Measurements from ENCODE around the gene NCLN. TPM values are rescaled to one million over a fixed set of nuclear protein-coding genes. Genes with fewer than 3 reads are reported as not detected.

The NCLN gene
- polyA plus RNA-seq, 3 donors, result 28.6 to 60.9 (median 34.5) TPM

DNA sequence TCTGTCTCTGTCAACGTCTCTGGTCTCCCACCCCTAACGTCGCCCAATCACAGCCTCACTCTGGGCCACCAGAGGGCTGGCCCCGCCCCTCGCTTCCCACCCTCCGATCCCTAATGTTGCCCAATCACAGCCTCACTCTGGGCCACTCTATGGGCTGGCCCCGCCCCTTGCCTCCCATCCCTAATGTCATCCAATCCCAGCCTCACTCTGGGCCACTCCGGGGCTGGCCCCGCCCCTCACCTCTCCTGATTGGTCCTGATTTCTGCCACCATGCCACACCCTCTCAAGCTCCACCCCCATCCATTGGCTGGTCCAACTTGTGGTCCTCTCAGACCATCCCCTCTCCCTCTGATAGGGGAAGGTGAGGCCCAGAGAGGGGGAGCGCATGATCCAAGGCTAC is 63.7 kb downstream of the NCLN start:
- DNase-seq, result no peak
- 72% methylated on average over 8 of the region's 10 CpGs for WGBS (ENCODE audit: insufficient coverage)
- Histone ChIP-seq H3K27ac (ENCODE audit: low read depth in 1 of 2, low read length in 2 of 2) (no peak overlapping the region), H3K4me2 (replicated peaks; ENCODE audit: extremely low read depth, low read length, poor library complexity, severe bottlenecking) (no peak overlapping the region), H3K27me3 (ENCODE audit: control insufficient read depth in 2 of 2, insufficient read depth in 2 of 2, low read length in 2 of 2) (no peaks in the 10 kb centered on the region), H4K20me1 (ENCODE audit: insufficient read depth, low read length) (no peaks in the 10 kb centered on the region), H3K4me3 (replicated peaks in 1 of 3; ENCODE audit: low read depth in 2 of 3, low read length in 3 of 3) (no peak overlapping the region), H3K9ac (ENCODE audit: insufficient read depth, low read length, poor library complexity, severe bottlenecking) (no peak overlapping the region), H2AFZ (ENCODE audit: insufficient read depth, low read depth, low read length, poor library complexity, severe bottlenecking) (no peak overlapping the region), H3K9me3 (replicated peaks in 1 of 2; ENCODE audit: control insufficient read depth in 1 of 2, insufficient read depth in 1 of 2, low read length in 2 of 2) (peaks cover 5 to 13% of the 10 kb centered on the region in 2 donors), H3K4me1 (ENCODE audit: control insufficient read depth in 1 of 2, insufficient read depth in 2 of 2, low read length in 2 of 2) (no peaks in the 10 kb centered on the region), H3K36me3 (replicated peaks in 1 of 2; ENCODE audit: control insufficient read depth in 1 of 2, insufficient read depth in 2 of 2, low read length in 2 of 2) (no peaks in the 10 kb centered on the region), H3K79me2 (ENCODE audit: insufficient read depth, low read length) (no peaks in the 10 kb centered on the region)
- peaks cover 3 to 14% (median 13%) of the 10 kb centered on the region in 7 donors for H3K9me3 Mint-ChIP-seq
- intact Hi-C loops (cut with micrococcal nuclease), result no loop called here
- no peak overlapping the region for H3K4me3 Mint-ChIP-seq
- TF ChIP-seq, protein P1, sequence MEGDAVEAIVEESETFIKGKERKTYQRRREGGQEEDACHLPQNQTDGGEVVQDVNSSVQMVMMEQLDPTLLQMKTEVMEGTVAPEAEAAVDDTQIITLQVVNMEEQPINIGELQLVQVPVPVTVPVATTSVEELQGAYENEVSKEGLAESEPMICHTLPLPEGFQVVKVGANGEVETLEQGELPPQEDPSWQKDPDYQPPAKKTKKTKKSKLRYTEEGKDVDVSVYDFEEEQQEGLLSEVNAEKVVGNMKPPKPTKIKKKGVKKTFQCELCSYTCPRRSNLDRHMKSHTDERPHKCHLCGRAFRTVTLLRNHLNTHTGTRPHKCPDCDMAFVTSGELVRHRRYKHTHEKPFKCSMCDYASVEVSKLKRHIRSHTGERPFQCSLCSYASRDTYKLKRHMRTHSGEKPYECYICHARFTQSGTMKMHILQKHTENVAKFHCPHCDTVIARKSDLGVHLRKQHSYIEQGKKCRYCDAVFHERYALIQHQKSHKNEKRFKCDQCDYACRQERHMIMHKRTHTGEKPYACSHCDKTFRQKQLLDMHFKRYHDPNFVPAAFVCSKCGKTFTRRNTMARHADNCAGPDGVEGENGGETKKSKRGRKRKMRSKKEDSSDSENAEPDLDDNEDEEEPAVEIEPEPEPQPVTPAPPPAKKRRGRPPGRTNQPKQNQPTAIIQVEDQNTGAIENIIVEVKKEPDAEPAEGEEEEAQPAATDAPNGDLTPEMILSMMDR (IDR thresholded peaks at IDR 0.05), result no peak
- H3K36me3 Mint-ChIP-seq, result no peaks in the 10 kb centered on the region
- H3K4me1 Mint-ChIP-seq, result no peaks in the 10 kb centered on the region
- no peak overlapping the region for H3K27ac Mint-ChIP-seq
- peaks cover 4 to 15% (median 6%) of the 10 kb centered on the region in 3 donors for H3K27me3 Mint-ChIP-seq (ENCODE audit: low read depth in 3 of 3)

DNA sequence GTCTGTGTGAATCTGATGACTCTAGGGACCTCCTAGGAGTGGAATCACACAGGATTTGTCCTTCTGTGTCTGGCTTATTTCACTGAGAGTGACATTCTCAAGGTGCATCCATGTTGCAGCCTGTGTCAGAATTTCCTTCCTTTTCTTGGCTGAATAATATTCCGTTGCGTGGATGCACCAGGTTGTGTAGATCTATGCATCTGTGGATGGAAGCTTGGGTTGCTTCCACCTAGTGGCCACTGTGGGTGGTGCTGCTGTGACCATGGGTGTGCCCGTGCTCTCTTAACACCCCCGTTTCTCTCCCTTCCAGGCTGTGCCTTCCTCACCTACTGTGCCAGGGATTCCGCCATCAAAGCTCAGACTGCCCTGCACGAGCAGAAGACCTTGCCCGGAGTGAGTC is 64.9 kb downstream of the NCLN start:
- Histone ChIP-seq H3K9ac (ENCODE audit: insufficient read depth, low read length, poor library complexity, severe bottlenecking) (no peak overlapping the region), H2AFZ (ENCODE audit: insufficient read depth, low read depth, low read length, poor library complexity, severe bottlenecking) (no peak overlapping the region), H3K4me1 (ENCODE audit: control insufficient read depth in 1 of 2, insufficient read depth in 2 of 2, low read length in 2 of 2) (no peaks in the 10 kb centered on the region), H3K36me3 (replicated peaks in 1 of 2; ENCODE audit: control insufficient read depth in 1 of 2, insufficient read depth in 2 of 2, low read length in 2 of 2) (no peaks in the 10 kb centered on the region), H3K27me3 (ENCODE audit: control insufficient read depth in 2 of 2, insufficient read depth in 2 of 2, low read length in 2 of 2) (no peaks in the 10 kb centered on the region), H3K4me3 (replicated peaks in 1 of 3; ENCODE audit: low read depth in 2 of 3, low read length in 3 of 3) (no peak overlapping the region), H3K9me3 (replicated peaks in 1 of 2; ENCODE audit: control insufficient read depth in 1 of 2, insufficient read depth in 1 of 2, low read length in 2 of 2) (peaks cover 5 to 13% of the 10 kb centered on the region in 2 donors), H3K27ac (ENCODE audit: low read depth in 1 of 2, low read length in 2 of 2) (no peak overlapping the region), H3K79me2 (ENCODE audit: insufficient read depth, low read length) (no peaks in the 10 kb centered on the region), H4K20me1 (ENCODE audit: insufficient read depth, low read length) (no peaks in the 10 kb centered on the region), H3K4me2 (replicated peaks; ENCODE audit: extremely low read depth, low read length, poor library complexity, severe bottlenecking) (no peak overlapping the region)
- DNase-seq, result peak in 1 of 3 donors; percentile 20
- Mint-ChIP-seq H3K36me3 (no peaks in the 10 kb centered on the region), H3K4me3 (no peak overlapping the region), H3K9me3 (peaks cover 3 to 14% (median 13%) of the 10 kb centered on the region in 7 donors), H3K27ac (no peak overlapping the region), H3K4me1 (no peaks in the 10 kb centered on the region), H3K27me3 (ENCODE audit: low read depth in 3 of 3) (peaks cover 7 to 17% (median 9%) of the 10 kb centered on the region in 3 donors)
- 80% methylated on average over 2 of the region's 7 CpGs for WGBS (ENCODE audit: insufficient coverage)
- intact Hi-C loops (cut with micrococcal nuclease), result no loop called here
- TF ChIP-seq, protein P1 (IDR thresholded peaks at IDR 0.05), result peak; percentile 75

All from CD14-positive monocyte (primary cell).